Neural progenitor cell (in vitro differentiated cells): ENCODE results near the gene RNU5D-1. TPM values are rescaled to one million over a fixed set of nuclear protein-coding genes. Genes with fewer than 3 reads are reported as not detected.
"Not testable (repeated sequence)": the region's sequence is repeated elsewhere in the genome, so short reads cannot be mapped to it uniquely, and the experiment has no call there.

ENCODE experiments used
- DNase-seq: peaks from one replicate; pipeline ENCODE4 v3.0.0-alpha.2; 2016; ENCODE audit warnings: low spot score
- H2AFZ ChIP-seq: fragments of 200-600 bp; sonication (generic); replicated peaks from 2 replicates; pipeline ENCODE4 v1.6.1; 2016; ENCODE audit warnings: antibody characterized with exemption
- H3F3A ChIP-seq: fragments of 200-600 bp; sonication (generic); 2 replicates; pipeline ENCODE4 v1.6.1; 2016; ENCODE audit warnings: antibody characterized with exemption, low read depth
- H3K27ac ChIP-seq: fragments of 200-600 bp; sonication (generic); 2 replicates; pipeline ENCODE4 v1.5.1; 2016; ENCODE audit warnings: mild to moderate bottlenecking
- H3K27me3 ChIP-seq: fragments of 200-600 bp; sonication (generic); 2 replicates; pipeline ENCODE4 v1.6.1; 2016; ENCODE audit warnings: mild to moderate bottlenecking, moderate library complexity
- H3K36me3 ChIP-seq: fragments of 200-600 bp; sonication (generic); 2 replicates; pipeline ENCODE4 v1.5.1; 2016
- H3K4me1 ChIP-seq: fragments of 200-600 bp; sonication (generic); 2 replicates; pipeline ENCODE4 v1.6.1; 2016; ENCODE audit warnings: mixed run types
- H3K4me2 ChIP-seq: fragments of 200-600 bp; sonication (generic); 2 replicates; pipeline ENCODE4 v1.6.1; 2016
- H3K4me3 ChIP-seq: fragments of 200-600 bp; sonication (generic); 2 replicates; pipeline ENCODE4 v1.5.1; 2016
- H3K79me2 ChIP-seq: fragments of 200-600 bp; sonication (generic); 2 replicates; pipeline ENCODE4 v1.6.1; 2016; ENCODE audit warnings: low read depth
- H3K9ac ChIP-seq: fragments of 200-600 bp; sonication (generic); 2 replicates; pipeline ENCODE4 v1.6.1; 2016
- H3K9me3 ChIP-seq: fragments of 200-600 bp; sonication (generic); 2 replicates; pipeline ENCODE4 v1.5.1; 2016; ENCODE audit warnings: low read depth
- H4K20me1 ChIP-seq: fragments of 200-600 bp; sonication (generic); 2 replicates; pipeline ENCODE4 v1.6.1; 2016; ENCODE audit warnings: low read depth
- H3K27ac Mint-ChIP-seq: 3 replicates; pipeline ENCODE4 v1.8.0; 2021; ENCODE audit warnings: mixed read lengths
- H3K27me3 Mint-ChIP-seq: 2 replicates; pipeline ENCODE4 v1.8.0; 2022; ENCODE audit warnings: low read depth, mild to moderate bottlenecking, inconsistent platforms, moderate library complexity, mixed read lengths; ENCODE audit not compliant: insufficient read depth
- H3K36me3 Mint-ChIP-seq: 3 replicates; pipeline ENCODE4 v1.8.0; 2021; ENCODE audit warnings: mixed read lengths
- H3K4me1 Mint-ChIP-seq: 3 replicates; pipeline ENCODE4 v1.8.0; 2021; ENCODE audit warnings: mixed read lengths
- H3K4me3 Mint-ChIP-seq: 3 replicates; pipeline ENCODE4 v1.8.0; 2021; ENCODE audit warnings: mild to moderate bottlenecking, moderate library complexity, mixed read lengths
- H3K9me3 Mint-ChIP-seq: 3 replicates; pipeline ENCODE4 v1.8.0; 2020; ENCODE audit warnings: mixed read lengths
- CTCF ChIP-seq: fragments of 200-600 bp; sonication (generic); IDR thresholded peaks from 2 replicates; pipeline ENCODE4 v1.5.1; 2017; ENCODE audit warnings: antibody characterized with exemption, mild to moderate bottlenecking
- EZH2 ChIP-seq: fragments of 200-600 bp; sonication (generic); IDR thresholded peaks from 2 replicates; pipeline ENCODE4 v1.6.1; 2017; ENCODE audit warnings: antibody characterized with exemption, mild to moderate bottlenecking, moderate library complexity
- EZH2phosphoT487 ChIP-seq: fragments of 200-600 bp; sonication (generic); IDR thresholded peaks from 2 replicates; pipeline ENCODE4 v1.6.1; 2017; ENCODE audit warnings: antibody characterized with exemption
- total RNA-seq: library from RNA; depleted of rRNA; stranded (reverse); fragments of >200 nt; gene quantifications from 2 replicates; pipeline ENCODE4 v1.2.3, GENCODE V29; 2015; ENCODE audit warnings: low replicate concordance

The RNU5D-1 gene
- total RNA-seq, 1 donor from 2014 or later: not detected

- peak overlapping the region; percentile 93 for H3K9ac ChIP-seq
- peaks cover 45% of the 10 kb centered on the region for H3K79me2 ChIP-seq
- TF ChIP-seq CTCF (no peak), EZH2phosphoT487 (no peak), EZH2 (no peak)
- peaks cover 8% of the 10 kb centered on the region for H3K36me3 ChIP-seq
- H3K27me3 ChIP-seq: no peaks in the 10 kb centered on the region
- no peak overlapping the region for H2AFZ ChIP-seq
- peaks cover 16% of the 10 kb centered on the region for H3K4me1 ChIP-seq
- Mint-ChIP-seq H3K36me3 (peaks cover 26% of the 10 kb centered on the region), H3K4me1 (peaks cover 27% of the 10 kb centered on the region), H3K27me3 (peaks cover 10% of the 10 kb centered on the region), H3K4me3 (peak overlapping the region; percentile 93), H3K9me3 (no peaks in the 10 kb centered on the region), H3K27ac (peak overlapping the region; percentile 18)
- peak overlapping the region; percentile 99 for H3K4me2 ChIP-seq
- peaks cover 67% of the 10 kb centered on the region for H3F3A ChIP-seq
- H3K4me3 ChIP-seq: peak overlapping the region; percentile 93
- H3K9me3 ChIP-seq: no peaks in the 10 kb centered on the region
- no peak for DNase-seq
- H4K20me1 ChIP-seq: peaks cover 45% of the 10 kb centered on the region
- H3K27ac ChIP-seq: peak overlapping the region; percentile 84
These were observed 45.2 kb upstream of the RNU5D-1 start for GRCh38 chr1:44775930-44776729.

- Mint-ChIP-seq H3K4me3 (peak within 1 kb of the TSS; percentile 93), H3K36me3 (peaks cover 22% of the 10 kb centered on the region), H3K27ac (peak within 1 kb of the TSS; percentile 95), H3K9me3 (no peaks in the 10 kb centered on the region), H3K27me3 (peaks cover 12% of the 10 kb centered on the region), H3K4me1 (peaks cover 27% of the 10 kb centered on the region)
- H3K4me1 ChIP-seq: peaks cover 16% of the 10 kb centered on the region
- H2AFZ ChIP-seq: peak within 1 kb of the TSS; percentile 65
- DNase-seq: peak; percentile 98
- peak within 1 kb of the TSS; percentile 84 for H3K27ac ChIP-seq
- peak within 1 kb of the TSS; percentile 93 for H3K4me3 ChIP-seq
- H3K4me2 ChIP-seq: peak within 1 kb of the TSS; percentile 99
- H3K36me3 ChIP-seq: peaks cover 8% of the 10 kb centered on the region
- H4K20me1 ChIP-seq: peaks cover 40% of the 10 kb centered on the region
- H3K9ac ChIP-seq: peak within 1 kb of the TSS; percentile 93
- peaks cover 59% of the 10 kb centered on the region for H3F3A ChIP-seq
- H3K27me3 ChIP-seq: no peaks in the 10 kb centered on the region
- H3K79me2 ChIP-seq: peaks cover 45% of the 10 kb centered on the region
- no peaks in the 10 kb centered on the region for H3K9me3 ChIP-seq
- no peak for TF ChIP-seq EZH2
- no peak for TF ChIP-seq EZH2phosphoT487
- no peak for TF ChIP-seq CTCF
These were observed 44.3 kb upstream of the RNU5D-1 start, which contains the start of gene RPS8 for GRCh38 chr1:44775078-44775929. Gene RPS8, plus strand, starts transcription at chr1:44775540. Its CDS starts 57 bp downstream, at chr1:44775597.

- not testable (repeated sequence) for H3K27me3 ChIP-seq, H3K27me3 Mint-ChIP-seq, DNase-seq, H3K9me3 ChIP-seq, H3K4me1 Mint-ChIP-seq, H3K27ac ChIP-seq, H3K9me3 Mint-ChIP-seq, H2AFZ ChIP-seq, H3K36me3 ChIP-seq, H3K79me2 ChIP-seq, H3K4me2 ChIP-seq, H3K4me1 ChIP-seq, H4K20me1 ChIP-seq, H3K27ac Mint-ChIP-seq, H3K9ac ChIP-seq, H3K4me3 ChIP-seq, H3K4me3 Mint-ChIP-seq
- H3K36me3 Mint-ChIP-seq: peaks cover 20% of the 10 kb centered on the region
- peaks cover 22% of the 10 kb centered on the region for H3F3A ChIP-seq
These were observed 35.5 kb upstream of the RNU5D-1 start for GRCh38 chr1:44766421-44766820.
